ENCODE data around the gene TNK2.
A peak's percentile ranks its signal among the peaks of the same experiment; 100 is the strongest.

TNK2 gene

GRCh38 chr3:195859846-195860411 is 48.4 kb downstream of the TNK2 start:
- Histone ChIP-seq H3K4me2 (ENCODE audit: low read depth, low read length, poor library complexity, severe bottlenecking) (peak overlapping the region; percentile 4), H4K20me1 (ENCODE audit: insufficient read depth, low read length, poor library complexity, severe bottlenecking) (no peaks in the 10 kb centered on the region), H3K4me1 (ENCODE audit: insufficient read depth, low read length, poor library complexity, severe bottlenecking) (peaks cover 19% of the 10 kb centered on the region), H2AFZ (ENCODE audit: low read length) (peak overlapping the region; percentile 20; the same call in 1 of the 2 replicates), H3F3A (ENCODE audit: low read depth) (peaks cover 15% of the 10 kb centered on the region), H3K79me2 (ENCODE audit: insufficient read depth, low read length) (no peaks in the 10 kb centered on the region), H3K36me3 (ENCODE audit: insufficient read depth, low read length) (no peaks in the 10 kb centered on the region), H3K9ac (ENCODE audit: low read depth, low read length, poor library complexity, severe bottlenecking) (no peak overlapping the region), H3K9me3 (ENCODE audit: insufficient read depth, low read depth, low read length) (no peaks in the 10 kb centered on the region), H3K9me2 (replicated peaks; ENCODE audit: low read depth, low read length) (no peaks in the 10 kb centered on the region), H3K4me3 (ENCODE audit: low read length, poor library complexity, severe bottlenecking) (no peak overlapping the region), H3K27me3 (ENCODE audit: insufficient read depth, low read length, poor library complexity, severe bottlenecking) (no peaks in the 10 kb centered on the region)
- TF ChIP-seq EZH2phosphoT487 (IDR thresholded peaks at IDR 0.05; ENCODE audit: borderline replicate concordance) (no peak), CTCF (conservative IDR thresholded peaks at IDR 0.05; ENCODE audit: low read length) (no peak)

GRCh38 chr3:195859061-195859845 is 49.1 kb downstream of the TNK2 start:
- peak; percentile 99 for TF ChIP-seq CTCF (conservative IDR thresholded peaks at IDR 0.05; ENCODE audit: low read length)
- TF ChIP-seq EZH2phosphoT487 (IDR thresholded peaks at IDR 0.05; ENCODE audit: borderline replicate concordance) = no peak
- H3K79me2 ChIP-seq (ENCODE audit: insufficient read depth, low read length) = no peaks in the 10 kb centered on the region
- H3K9me3 ChIP-seq (ENCODE audit: insufficient read depth, low read depth, low read length) = no peaks in the 10 kb centered on the region
- H3K4me2 ChIP-seq (ENCODE audit: low read depth, low read length, poor library complexity, severe bottlenecking) = peak overlapping the region; percentile 4
- peak overlapping the region; percentile 20; the same call in 1 of the 2 replicates for H2AFZ ChIP-seq (ENCODE audit: low read length)
- no peak overlapping the region for H3K9ac ChIP-seq (ENCODE audit: low read depth, low read length, poor library complexity, severe bottlenecking)
- H3K27me3 ChIP-seq (ENCODE audit: insufficient read depth, low read length, poor library complexity, severe bottlenecking) = no peaks in the 10 kb centered on the region
- no peaks in the 10 kb centered on the region for H4K20me1 ChIP-seq (ENCODE audit: insufficient read depth, low read length, poor library complexity, severe bottlenecking)
- peaks cover 15% of the 10 kb centered on the region for H3F3A ChIP-seq (ENCODE audit: low read depth)
- peaks cover 24% of the 10 kb centered on the region for H3K4me1 ChIP-seq (ENCODE audit: insufficient read depth, low read length, poor library complexity, severe bottlenecking)
- no peak overlapping the region for H3K4me3 ChIP-seq (ENCODE audit: low read length, poor library complexity, severe bottlenecking)
- no peaks in the 10 kb centered on the region for H3K9me2 ChIP-seq (replicated peaks; ENCODE audit: low read depth, low read length)
- H3K36me3 ChIP-seq (ENCODE audit: insufficient read depth, low read length) = no peaks in the 10 kb centered on the region

- H3K9me3 ChIP-seq (ENCODE audit: insufficient read depth, low read depth, low read length) = no peaks in the 10 kb centered on the region
- no peaks in the 10 kb centered on the region for H3K79me2 ChIP-seq (ENCODE audit: insufficient read depth, low read length)
- TF ChIP-seq EZH2phosphoT487 (IDR thresholded peaks at IDR 0.05; ENCODE audit: borderline replicate concordance) (no peak), CTCF (conservative IDR thresholded peaks at IDR 0.05; ENCODE audit: low read length) (no peak)
- peaks cover 42% of the 10 kb centered on the region for H3K4me1 ChIP-seq (ENCODE audit: insufficient read depth, low read length, poor library complexity, severe bottlenecking)
- peak overlapping the region; percentile 73 for H3K9ac ChIP-seq (ENCODE audit: low read depth, low read length, poor library complexity, severe bottlenecking)
- H3K36me3 ChIP-seq (ENCODE audit: insufficient read depth, low read length) = no peaks in the 10 kb centered on the region
- H2AFZ ChIP-seq (ENCODE audit: low read length) = peak overlapping the region; percentile 65
- H3K4me2 ChIP-seq (ENCODE audit: low read depth, low read length, poor library complexity, severe bottlenecking) = peak overlapping the region; percentile 68
- H4K20me1 ChIP-seq (ENCODE audit: insufficient read depth, low read length, poor library complexity, severe bottlenecking) = no peaks in the 10 kb centered on the region
- peaks cover 15% of the 10 kb centered on the region for H3F3A ChIP-seq (ENCODE audit: low read depth)
- peak overlapping the region; percentile 65 for H3K4me3 ChIP-seq (ENCODE audit: low read length, poor library complexity, severe bottlenecking)
- no peaks in the 10 kb centered on the region for H3K9me2 ChIP-seq (replicated peaks; ENCODE audit: low read depth, low read length)
- no peaks in the 10 kb centered on the region for H3K27me3 ChIP-seq (ENCODE audit: insufficient read depth, low read length, poor library complexity, severe bottlenecking)
Observed at GRCh38 chr3:195856410-195857084, 51.8 kb downstream of the TNK2 start.
